ENCODE measurements around the gene RASSF6. TPM values are rescaled to one million over a fixed set of nuclear protein-coding genes. Genes with fewer than 3 reads are reported as not detected.

Gene RASSF6
- total RNA-seq, 1 experiment from 2014 or later, result 0.22 TPM

GRCh38 chr4:73608689-73609594 lies 11.3 kb downstream of the RASSF6 start:
- Histone ChIP-seq H3K79me1 (ENCODE audit: insufficient read depth, low read depth, low read length, poor library complexity, severe bottlenecking) (no peaks in the 10 kb centered on the region), H2BK15ac (ENCODE audit: low read depth, low read length) (no peak overlapping the region), H3K27ac (ENCODE audit: insufficient read length, low read depth, low read length) (no peak overlapping the region), H3K27me3 (ENCODE audit: insufficient read depth, low read length) (no peaks in the 10 kb centered on the region), H2AK5ac (ENCODE audit: insufficient read length, low read length) (no peak overlapping the region), H3K4me1 (ENCODE audit: insufficient read depth, low read length) (no peaks in the 10 kb centered on the region), H4K5ac (ENCODE audit: insufficient read length, low read depth, low read length) (no peak overlapping the region), H3K9ac (ENCODE audit: extremely low read depth, insufficient read length, low read length) (no peak overlapping the region), H2AFZ (ENCODE audit: low read length) (no peak overlapping the region), H3T11ph (ENCODE audit: low read length) (no peak overlapping the region), H3K14ac (ENCODE audit: insufficient read depth, low read length) (no peak overlapping the region), H2BK120ac (ENCODE audit: low read depth, low read length, poor library complexity, severe bottlenecking) (no peak overlapping the region), H4K20me1 (ENCODE audit: control insufficient read depth, insufficient read depth, insufficient read length) (no peaks in the 10 kb centered on the region), H4K91ac (ENCODE audit: insufficient read length, low read depth, low read length) (no peak overlapping the region), H4K8ac (replicated peaks; ENCODE audit: insufficient read length, low read depth, low read length) (no peak overlapping the region), H3K56ac (ENCODE audit: insufficient read length, low read depth, low read length) (no peak overlapping the region), H2BK5ac (ENCODE audit: insufficient read length, low read length) (no peak overlapping the region), H3K4ac (ENCODE audit: low read depth, low read length) (no peak overlapping the region), H3K18ac (ENCODE audit: insufficient read length, low read depth, low read length) (no peak overlapping the region), H2BK12ac (ENCODE audit: insufficient read length, low read depth, low read length) (no peak overlapping the region), H3K4me2 (ENCODE audit: insufficient read depth, insufficient read length, low read length) (no peak overlapping the region), H3K23ac (ENCODE audit: insufficient read length, low read depth, low read length) (no peak overlapping the region), H3K9me3 (ENCODE audit: control insufficient read depth, low read depth, low read length) (no peaks in the 10 kb centered on the region), H3K23me2 (ENCODE audit: insufficient read length, low read depth, low read length, poor library complexity, severe bottlenecking) (no peaks in the 10 kb centered on the region), H3K79me2 (ENCODE audit: insufficient read depth, low read length) (no peaks in the 10 kb centered on the region), H2BK20ac (ENCODE audit: low read depth, low read length, poor library complexity, severe bottlenecking) (no peak overlapping the region)
- no peak overlapping the region for H3K4me3 Mint-ChIP-seq
- no peaks in the 10 kb centered on the region for H3K36me3 Mint-ChIP-seq (ENCODE audit: insufficient read depth in 1 of 3, low read depth in 3 of 3)
- DNase-seq, result no peak
- no peak overlapping the region for H3K27ac Mint-ChIP-seq
- TF ChIP-seq CTCF (conservative IDR thresholded peaks at IDR 0.05), result no peak
- H3K4me1 Mint-ChIP-seq, result peaks cover 5% of the 10 kb centered on the region in 2 experiments; a peak in 3 of 4 replicates
- no CpG with 5 or more reads among the region's 3 CpGs for WGBS (ENCODE audit: extremely low coverage, insufficient read length, low lambda C conversion rate)
- H3K27me3 Mint-ChIP-seq (ENCODE audit: low read depth), result no peaks in the 10 kb centered on the region
- H3K9me3 Mint-ChIP-seq, result no peaks in the 10 kb centered on the region
